ENCODE data around the gene PALD1. TPM values are rescaled to one million over a fixed set of nuclear protein-coding genes. Genes with fewer than 3 reads are reported as not detected.

Gene PALD1
- total and polyA plus RNA-seq, 9 of the 15 experiments (the other 6 are each of a cell fraction or from before 2014, with no cell fraction given) = 0.03 to 0.29 (median 0.09) TPM; not detected in 2

DNA sequence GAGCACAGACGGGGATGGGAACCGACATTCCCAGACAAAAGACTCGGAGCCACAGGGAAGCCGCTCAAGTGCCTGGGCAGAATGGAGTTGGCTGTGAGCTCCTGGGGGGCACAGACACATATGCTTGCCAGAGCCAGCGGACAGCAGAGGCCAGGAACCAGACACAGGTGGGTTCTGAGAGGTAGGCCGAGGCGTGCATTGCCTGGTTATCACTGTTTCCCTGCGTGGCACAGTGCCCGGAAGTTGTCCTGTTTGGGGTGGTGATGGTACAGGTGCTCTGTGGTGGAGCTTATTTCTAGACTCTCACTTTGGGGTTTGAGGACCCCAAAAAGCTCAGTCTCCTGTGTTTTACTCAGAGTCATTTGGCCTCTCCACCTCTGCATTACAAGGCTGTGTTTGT lies 2.5 kb downstream of the PALD1 start (continued):
- TF ChIP-seq, protein P1, sequence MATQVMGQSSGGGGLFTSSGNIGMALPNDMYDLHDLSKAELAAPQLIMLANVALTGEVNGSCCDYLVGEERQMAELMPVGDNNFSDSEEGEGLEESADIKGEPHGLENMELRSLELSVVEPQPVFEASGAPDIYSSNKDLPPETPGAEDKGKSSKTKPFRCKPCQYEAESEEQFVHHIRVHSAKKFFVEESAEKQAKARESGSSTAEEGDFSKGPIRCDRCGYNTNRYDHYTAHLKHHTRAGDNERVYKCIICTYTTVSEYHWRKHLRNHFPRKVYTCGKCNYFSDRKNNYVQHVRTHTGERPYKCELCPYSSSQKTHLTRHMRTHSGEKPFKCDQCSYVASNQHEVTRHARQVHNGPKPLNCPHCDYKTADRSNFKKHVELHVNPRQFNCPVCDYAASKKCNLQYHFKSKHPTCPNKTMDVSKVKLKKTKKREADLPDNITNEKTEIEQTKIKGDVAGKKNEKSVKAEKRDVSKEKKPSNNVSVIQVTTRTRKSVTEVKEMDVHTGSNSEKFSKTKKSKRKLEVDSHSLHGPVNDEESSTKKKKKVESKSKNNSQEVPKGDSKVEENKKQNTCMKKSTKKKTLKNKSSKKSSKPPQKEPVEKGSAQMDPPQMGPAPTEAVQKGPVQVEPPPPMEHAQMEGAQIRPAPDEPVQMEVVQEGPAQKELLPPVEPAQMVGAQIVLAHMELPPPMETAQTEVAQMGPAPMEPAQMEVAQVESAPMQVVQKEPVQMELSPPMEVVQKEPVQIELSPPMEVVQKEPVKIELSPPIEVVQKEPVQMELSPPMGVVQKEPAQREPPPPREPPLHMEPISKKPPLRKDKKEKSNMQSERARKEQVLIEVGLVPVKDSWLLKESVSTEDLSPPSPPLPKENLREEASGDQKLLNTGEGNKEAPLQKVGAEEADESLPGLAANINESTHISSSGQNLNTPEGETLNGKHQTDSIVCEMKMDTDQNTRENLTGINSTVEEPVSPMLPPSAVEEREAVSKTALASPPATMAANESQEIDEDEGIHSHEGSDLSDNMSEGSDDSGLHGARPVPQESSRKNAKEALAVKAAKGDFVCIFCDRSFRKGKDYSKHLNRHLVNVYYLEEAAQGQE (IDR thresholded peaks at IDR 0.05; ENCODE audit: borderline replicate concordance) = no peak
- TF ChIP-seq, protein P1 (CRISPR knock-in tag; IDR thresholded peaks at IDR 0.05; ENCODE audit: low read depth) = no peak
